Smooth muscle cell of the coronary artery (primary cell): Measurements from ENCODE around the gene MLX. TPM values are rescaled to one million over a fixed set of nuclear protein-coding genes. Genes with fewer than 3 reads are reported as not detected.

Source experiments
- total RNA-seq: library from RNA; depleted of rRNA; stranded (reverse); fragments of >200 nt; gene quantifications from 2 replicates; pipeline ENCODE4 v1.2.3, GENCODE V29; 2014; ENCODE audit warnings: low replicate concordance

Gene MLX
- 33.7 and 38.0 TPM in 2 replicates for total RNA-seq

GRCh38 chr17:42566883-42567573, at the start of gene MLX:
Gene MLX, plus strand, starts transcription at chr17:42567100. Its CDS starts 25 bp downstream, at chr17:42567125.

DNA sequence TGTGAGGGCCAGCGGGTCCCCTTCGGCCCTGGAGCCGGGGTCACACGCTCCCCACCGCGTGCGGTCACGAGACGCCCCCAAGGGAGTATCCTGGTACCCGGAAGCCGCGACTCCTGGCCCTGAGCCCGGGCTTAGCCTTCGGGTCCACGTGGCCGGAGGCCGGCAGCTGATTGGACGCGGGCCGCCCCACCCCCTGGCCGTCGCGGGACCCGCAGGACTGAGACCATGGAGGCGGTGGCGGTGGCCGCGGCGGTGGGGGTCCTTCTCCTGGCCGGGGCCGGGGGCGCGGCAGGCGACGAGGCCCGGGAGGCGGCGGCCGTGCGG, 30.9 kb upstream of the MLX start, which contains the start of gene NAGLU:
Gene NAGLU, plus strand, starts transcription at position 194 of the 324 bp plus-strand sequence. Its CDS starts 32 bp downstream, at position 226.

GRCh38 chr17:42552736-42553135, 14.2 kb upstream of the MLX start, which contains the start of gene HSD17B1:
Gene HSD17B1, plus strand, starts transcription at chr17:42552923. Its CDS starts 11 bp downstream, at chr17:42552934.

GRCh38 chr17:42561897-42562387, 5.0 kb upstream of the MLX start, which contains the start of gene COASY:
Gene COASY, plus strand, starts transcription at chr17:42562148. Its CDS starts 475 bp downstream, at chr17:42562623.

GRCh38 chr17:42577532-42578281, 10.8 kb downstream of the MLX start, which contains the start of gene PSMC3IP:
Gene PSMC3IP, minus strand, starts transcription at chr17:42577729. Its CDS starts 43 bp downstream, at chr17:42577686.

GRCh38 chr17:42609182-42609813, 42.4 kb downstream of the MLX start, which contains the start of the genes RETREG3 and TUBG1:
Gene RETREG3, minus strand, starts transcription at chr17:42609374. Its CDS starts 50 bp downstream, at chr17:42609324.
Gene TUBG1, plus strand, starts transcription at chr17:42609683. Its CDS starts 55 bp downstream, at chr17:42609738.

Other genes starting within 250 kb of the MLX start
- gene STAT3, start 178.7 kb upstream of the MLX start, total RNA-seq = 81.7 and 89.7 TPM in 2 replicates
- 602 and 708 TPM in 2 replicates for gene CAVIN1, start 143.8 kb upstream of the MLX start, total RNA-seq
- 39.1 and 76.6 TPM in 2 replicates for gene ATP6V0A1, start 108.2 kb upstream of the MLX start, total RNA-seq
- 23.8 and 24.6 TPM in 2 replicates for gene NAGLU, start 30.9 kb upstream of the MLX start, total RNA-seq
- gene HSD17B1, start 14.2 kb upstream of the MLX start, total RNA-seq = 1.8 and 8.9 TPM in 2 replicates
- gene COASY, start 5.0 kb upstream of the MLX start, total RNA-seq = 5.4 and 8.2 TPM in 2 replicates
- gene PSMC3IP, start 10.6 kb downstream of the MLX start, total RNA-seq = 2.8 and 3.7 TPM in 2 replicates
- 56.1 and 95.8 TPM in 2 replicates for gene RETREG3, start 42.3 kb downstream of the MLX start, total RNA-seq
- gene TUBG1, start 42.6 kb downstream of the MLX start, total RNA-seq = 21.9 and 23.5 TPM in 2 replicates
- gene TUBG2, start 92.2 kb downstream of the MLX start, total RNA-seq = 5.4 and 6.8 TPM in 2 replicates
- 9.1 and 10.9 TPM in 2 replicates for gene PLEKHH3, start 109.9 kb downstream of the MLX start, total RNA-seq
- gene CCR10, start 114.7 kb downstream of the MLX start, total RNA-seq = 1.3 and 4.3 TPM in 2 replicates
- 24.3 and 26.6 TPM in 2 replicates for gene CNTNAP1, start 115.4 kb downstream of the MLX start, total RNA-seq
- 6.7 and 31.2 TPM in 2 replicates for gene EZH1, start 177.9 kb downstream of the MLX start, total RNA-seq
- 0.30 TPM in 1 of 2 replicates, not detected in the other for gene RAMP2, start 194.1 kb downstream of the MLX start, total RNA-seq
- gene VPS25, start 206.3 kb downstream of the MLX start, total RNA-seq = 53.2 and 64.7 TPM in 2 replicates
- 0.12 and 1.6 TPM in 2 replicates for gene WNK4, start 213.5 kb downstream of the MLX start, total RNA-seq
- gene COA3, start 231.6 kb downstream of the MLX start, total RNA-seq = 61.5 and 63.4 TPM in 2 replicates
- gene CNTD1, start 231.8 kb downstream of the MLX start, total RNA-seq = 0.30 TPM in 1 of 2 replicates, not detected in the other